GM19193 (cell line): Measurements from ENCODE around the gene LEUTX.

Experiments used
- POLR2A ChIP-seq: IDR thresholded peaks from 4 replicates; pipeline ENCODE4 v1.6.1; 2011; ENCODE audit not compliant: insufficient read depth, insufficient read length; ENCODE audit errors: extremely low read depth

Gene LEUTX

GRCh38 chr19:39759457-39760184, 19.0 kb upstream of the LEUTX start:
- TF ChIP-seq POLR2A = no peak

- no peak for TF ChIP-seq POLR2A
Measured at GRCh38 chr19:39765091-39766076, 13.3 kb upstream of the LEUTX start.

- no peak for TF ChIP-seq POLR2A
Measured at GRCh38 chr19:39768334-39768733, 10.3 kb upstream of the LEUTX start.

- no peak for TF ChIP-seq POLR2A
Measured at GRCh38 chr19:39768786-39769185, 9.9 kb upstream of the LEUTX start.

GRCh38 chr19:39780894-39781293, 2.2 kb downstream of the LEUTX start:
- TF ChIP-seq POLR2A = no peak

- no peak for TF ChIP-seq POLR2A
Measured at GRCh38 chr19:39788244-39788643, 9.6 kb downstream of the LEUTX start.

- no peak for TF ChIP-seq POLR2A
Measured at GRCh38 chr19:39792999-39793546, 14.4 kb downstream of the LEUTX start.

- no peak for TF ChIP-seq POLR2A
Measured at GRCh38 chr19:39795001-39795400, 16.3 kb downstream of the LEUTX start.

- TF ChIP-seq POLR2A = no peak
Measured at GRCh38 chr19:39796000-39796498, 17.4 kb downstream of the LEUTX start.

GRCh38 chr19:39797083-39797482, 18.4 kb downstream of the LEUTX start:
- no peak for TF ChIP-seq POLR2A

- no peak for TF ChIP-seq POLR2A
Measured at GRCh38 chr19:39802958-39803357, 24.3 kb downstream of the LEUTX start.

- TF ChIP-seq POLR2A = no peak
Measured at GRCh38 chr19:39805104-39805503, 26.4 kb downstream of the LEUTX start.

GRCh38 chr19:39807846-39808364, 29.3 kb downstream of the LEUTX start:
- TF ChIP-seq POLR2A = no peak

GRCh38 chr19:39809368-39809767, 30.7 kb downstream of the LEUTX start:
- TF ChIP-seq POLR2A = no peak

GRCh38 chr19:39810424-39810823, 31.8 kb downstream of the LEUTX start:
- no peak for TF ChIP-seq POLR2A

GRCh38 chr19:39811064-39811463, 32.4 kb downstream of the LEUTX start:
- no peak for TF ChIP-seq POLR2A
